ENCODE data around the gene MC2R. TPM values are rescaled to one million over a fixed set of nuclear protein-coding genes. Genes with fewer than 3 reads are reported as not detected.

MC2R gene
- total and polyA plus RNA-seq, 2 of the 4 experiments (the other 2 are of a cell fraction): not detected

- H3K9me1 ChIP-seq (ENCODE audit: insufficient read depth, low read length): no peaks in the 10 kb centered on the region
- intact Hi-C loops (cut with micrococcal nuclease) (no loop called here), dilution Hi-C loops (cut with HindIII; ENCODE audit: low sequenced_read_pairs, unreplicated experiment) (no loop called here), in situ Hi-C loops (cut with MboI; ENCODE audit: low sequenced_read_pairs) (loop anchor here (10.0 kb wide), 1 partner anchor 51 kb away; no protein-coding TSS in a partner anchor)
- H2BK5ac ChIP-seq (ENCODE audit: low read depth, low read length, poor library complexity, severe bottlenecking): no peak overlapping the region
- H3K27ac ChIP-seq (ENCODE audit: insufficient read depth, low read length): no peak overlapping the region
- no peaks in the 10 kb centered on the region for H4K20me1 ChIP-seq (ENCODE audit: insufficient read depth, low read length)
- H3K4me3 ChIP-seq (ENCODE audit: insufficient read depth, low read depth, low read length): no peak overlapping the region
- H2BK15ac ChIP-seq (ENCODE audit: low read depth, low read length): no peak overlapping the region
- no peaks in the 10 kb centered on the region for H3K79me1 ChIP-seq (ENCODE audit: low read depth in 1 of 2, low read length in 2 of 2)
- ChIA-PET CTCF (no interaction called here), POLR2A (ENCODE audit: unreplicated experiment) (no interaction called here)
- DNase-seq (no peak), ATAC-seq (ENCODE audit: low read depth) (no peak)
- H2AFZ ChIP-seq (replicated peaks; ENCODE audit: low read length, poor library complexity): no peak overlapping the region
- H2AK5ac ChIP-seq (ENCODE audit: low read depth, low read length): no peak overlapping the region
- BruUV-seq (replicated peaks): no TSS peak
- H2BK120ac ChIP-seq (ENCODE audit: low read depth, low read length): no peak overlapping the region
- no peak overlapping the region for H3K4me2 ChIP-seq (ENCODE audit: low read depth, low read length)
- H3K9ac ChIP-seq (ENCODE audit: low read depth, low read length): no peak overlapping the region
- no peak overlapping the region for H4K8ac ChIP-seq (ENCODE audit: low read depth in 2 of 2, low read length in 2 of 2)
- no peak overlapping the region for H3K14ac ChIP-seq (replicated peaks; ENCODE audit: low read depth, low read length)
- H3K4me1 ChIP-seq (ENCODE audit: control insufficient read depth, insufficient read depth, low read length): no peaks in the 10 kb centered on the region
- H3K23ac ChIP-seq (ENCODE audit: low read depth, low read length): no peak overlapping the region
- peaks cover 18% of the 10 kb centered on the region for H3K9me3 ChIP-seq (ENCODE audit: control insufficient read depth, insufficient read depth, low read length)
- H2AK9ac ChIP-seq (replicated peaks; ENCODE audit: low read depth, low read length, poor library complexity): no peak overlapping the region
- no peak overlapping the region for H4K5ac ChIP-seq (ENCODE audit: low read depth, low read length)
- TF ChIP-seq ELK1 (IDR thresholded peaks at IDR 0.05; ENCODE audit: borderline replicate concordance, low read depth, low read length): no peak
- no peak for TF ChIP-seq USF2 (IDR thresholded peaks at IDR 0.05; ENCODE audit: low read depth, low read length)
- no peak overlapping the region for H3K18ac ChIP-seq (ENCODE audit: low read depth, low read length)
- H4K91ac ChIP-seq (ENCODE audit: insufficient read depth, low read depth, low read length): no peak overlapping the region
- no peak overlapping the region for H2BK20ac ChIP-seq (ENCODE audit: low read depth, low read length)
- no peak overlapping the region for H3K4ac ChIP-seq (ENCODE audit: low read depth, low read length)
- H3K56ac ChIP-seq (ENCODE audit: extremely low read depth, insufficient read depth, low read length): no peak overlapping the region
- WGBS, 2 experiments (ENCODE audit: extremely low coverage in 2 of 2, insufficient read length in 1 of 2): no CpG with 5 or more reads among the region's 2 CpGs
- H3K27me3 ChIP-seq (ENCODE audit: control insufficient read depth, insufficient read depth, low read length): no peaks in the 10 kb centered on the region
- no peaks in the 10 kb centered on the region for H3K36me3 ChIP-seq (ENCODE audit: control insufficient read depth, insufficient read depth, low read length)
Observed at GRCh38 chr18:13943338-13943737, 28.0 kb upstream of the MC2R start.

Data from IMR-90 (cell line).